ENCODE measurements around the gene MCM8.

GRCh38 chr20:6048391-6048790 lies 97.9 kb downstream of the MCM8 start:
- TF ChIP-seq CTCF (IDR thresholded peaks at IDR 0.05) (no peak), EZH2 (IDR thresholded peaks at IDR 0.05; ENCODE audit: borderline replicate concordance, insufficient read depth, low read depth, low read length, poor library complexity, severe bottlenecking) (no peak)
